AG09319 (cell line): ENCODE measurements around the gene TMC3.

Experiments
- DNase-seq: peaks from one replicate; pipeline ENCODE4 v3.0.0-alpha.2; 2010; ENCODE audit warnings: low read depth; ENCODE audit errors: extremely low read depth
- CTCF ChIP-seq: IDR thresholded peaks from 2 replicates; pipeline ENCODE4 v1.5.1; 2011; ENCODE audit warnings: low read depth, mild to moderate bottlenecking, inconsistent platforms, low read length, moderate library complexity

Gene TMC3

GRCh38 chr15:81293728-81294515 is 80.1 kb downstream of the TMC3 start:
- DNase-seq, result no peak
- TF ChIP-seq CTCF, result no peak

- no peak for DNase-seq
- no peak for TF ChIP-seq CTCF
Observed at GRCh38 chr15:81292523-81293001, 81.5 kb downstream of the TMC3 start.

- TF ChIP-seq CTCF, result no peak
- no peak for DNase-seq
Observed at GRCh38 chr15:81291916-81292522, 82.0 kb downstream of the TMC3 start.

GRCh38 chr15:81289910-81290309 is 84.1 kb downstream of the TMC3 start:
- TF ChIP-seq CTCF, result no peak
- DNase-seq, result no peak

GRCh38 chr15:81288616-81289015 is 85.4 kb downstream of the TMC3 start:
- TF ChIP-seq CTCF, result no peak
- no peak for DNase-seq

GRCh38 chr15:81288040-81288439 is 86.0 kb downstream of the TMC3 start:
- TF ChIP-seq CTCF, result no peak
- DNase-seq, result no peak

GRCh38 chr15:81286621-81287121 is 87.3 kb downstream of the TMC3 start:
- no peak for DNase-seq
- TF ChIP-seq CTCF, result no peak
